HEK293 (cell line): ENCODE measurements around the gene TPSG1.

Experiments
- SALL2 ChIP-seq: fragments of 450-650 bp; formaldehyde crosslinking; IDR thresholded peaks from 2 replicates; pipeline ENCODE4 v1.5.0; 2017; ENCODE audit warnings: missing biosample characterization, mild to moderate bottlenecking, missing genetic modification characterization, borderline replicate concordance
- TF ChIP-seq, protein P1 (sequence below): fragments of 450-650 bp; formaldehyde crosslinking; IDR thresholded peaks from 2 replicates; pipeline ENCODE4 v1.5.1; 2016; ENCODE audit warnings: missing biosample characterization, missing genetic modification characterization
- TF ChIP-seq, protein P2 (sequence below): sonication (generic); formaldehyde crosslinking; IDR thresholded peaks from 2 replicates; pipeline ENCODE4 v1.8.1; 2022; ENCODE audit warnings: mild to moderate bottlenecking, moderate library complexity, missing genetic modification reagents
- TF ChIP-seq, protein P3 (sequence below): fragments of 450-650 bp; formaldehyde crosslinking; IDR thresholded peaks from 2 replicates; pipeline ENCODE4 v1.5.1; 2016; ENCODE audit warnings: missing biosample characterization, missing genetic modification characterization
- TF ChIP-seq, protein P4 (sequence below): fragments of 450-650 bp; formaldehyde crosslinking; optimal IDR thresholded peaks from 2 replicates; pipeline ENCODE3; 2016; ENCODE audit warnings: missing biosample characterization, mild to moderate bottlenecking, missing genetic modification characterization

DNA sequence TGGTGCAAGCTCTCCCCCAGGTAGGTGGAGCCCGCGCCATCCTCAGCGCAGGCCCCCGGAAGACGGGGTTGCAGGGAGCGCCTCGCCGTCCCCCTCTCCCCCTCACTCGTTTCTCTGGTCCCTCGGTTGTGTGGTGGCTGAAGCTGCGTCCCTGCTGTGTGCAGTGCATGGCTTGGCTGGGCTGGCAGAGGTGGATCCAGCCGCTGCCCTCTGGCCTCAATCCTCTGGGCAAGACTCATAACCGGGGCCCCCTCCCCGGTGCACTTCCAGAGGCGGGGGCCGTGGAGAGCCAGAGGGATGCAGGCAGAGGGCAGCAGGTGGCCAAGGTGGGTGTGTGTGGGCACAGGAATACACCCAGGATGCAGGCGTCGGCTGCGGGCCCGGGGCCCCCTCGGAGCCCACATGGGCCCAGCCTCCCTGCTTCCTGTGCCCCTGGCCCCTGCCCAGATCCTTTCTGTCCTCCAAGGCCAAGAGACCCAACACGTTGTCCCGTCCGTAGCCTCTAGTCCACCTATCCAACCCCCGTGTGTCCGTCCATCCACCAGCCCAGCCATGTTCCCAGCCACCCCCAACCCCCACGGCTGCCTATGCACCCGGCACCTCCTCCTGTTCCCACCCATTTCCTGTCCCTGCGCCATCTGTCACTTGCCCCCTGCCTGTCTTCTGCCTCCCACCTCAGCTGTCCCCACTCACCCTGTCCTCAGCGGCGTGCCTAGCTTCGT is 9.3 kb downstream of the TPSG1 start:
- TF ChIP-seq, protein P1, sequence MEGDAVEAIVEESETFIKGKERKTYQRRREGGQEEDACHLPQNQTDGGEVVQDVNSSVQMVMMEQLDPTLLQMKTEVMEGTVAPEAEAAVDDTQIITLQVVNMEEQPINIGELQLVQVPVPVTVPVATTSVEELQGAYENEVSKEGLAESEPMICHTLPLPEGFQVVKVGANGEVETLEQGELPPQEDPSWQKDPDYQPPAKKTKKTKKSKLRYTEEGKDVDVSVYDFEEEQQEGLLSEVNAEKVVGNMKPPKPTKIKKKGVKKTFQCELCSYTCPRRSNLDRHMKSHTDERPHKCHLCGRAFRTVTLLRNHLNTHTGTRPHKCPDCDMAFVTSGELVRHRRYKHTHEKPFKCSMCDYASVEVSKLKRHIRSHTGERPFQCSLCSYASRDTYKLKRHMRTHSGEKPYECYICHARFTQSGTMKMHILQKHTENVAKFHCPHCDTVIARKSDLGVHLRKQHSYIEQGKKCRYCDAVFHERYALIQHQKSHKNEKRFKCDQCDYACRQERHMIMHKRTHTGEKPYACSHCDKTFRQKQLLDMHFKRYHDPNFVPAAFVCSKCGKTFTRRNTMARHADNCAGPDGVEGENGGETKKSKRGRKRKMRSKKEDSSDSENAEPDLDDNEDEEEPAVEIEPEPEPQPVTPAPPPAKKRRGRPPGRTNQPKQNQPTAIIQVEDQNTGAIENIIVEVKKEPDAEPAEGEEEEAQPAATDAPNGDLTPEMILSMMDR: no peak
- TF ChIP-seq, protein P2, sequence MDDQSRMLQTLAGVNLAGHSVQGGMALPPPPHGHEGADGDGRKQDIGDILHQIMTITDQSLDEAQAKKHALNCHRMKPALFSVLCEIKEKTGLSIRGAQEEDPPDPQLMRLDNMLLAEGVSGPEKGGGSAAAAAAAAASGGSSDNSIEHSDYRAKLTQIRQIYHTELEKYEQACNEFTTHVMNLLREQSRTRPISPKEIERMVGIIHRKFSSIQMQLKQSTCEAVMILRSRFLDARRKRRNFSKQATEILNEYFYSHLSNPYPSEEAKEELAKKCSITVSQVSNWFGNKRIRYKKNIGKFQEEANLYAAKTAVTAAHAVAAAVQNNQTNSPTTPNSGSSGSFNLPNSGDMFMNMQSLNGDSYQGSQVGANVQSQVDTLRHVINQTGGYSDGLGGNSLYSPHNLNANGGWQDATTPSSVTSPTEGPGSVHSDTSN (CRISPR knock-in tag): no peak
- TF ChIP-seq, protein P3, sequence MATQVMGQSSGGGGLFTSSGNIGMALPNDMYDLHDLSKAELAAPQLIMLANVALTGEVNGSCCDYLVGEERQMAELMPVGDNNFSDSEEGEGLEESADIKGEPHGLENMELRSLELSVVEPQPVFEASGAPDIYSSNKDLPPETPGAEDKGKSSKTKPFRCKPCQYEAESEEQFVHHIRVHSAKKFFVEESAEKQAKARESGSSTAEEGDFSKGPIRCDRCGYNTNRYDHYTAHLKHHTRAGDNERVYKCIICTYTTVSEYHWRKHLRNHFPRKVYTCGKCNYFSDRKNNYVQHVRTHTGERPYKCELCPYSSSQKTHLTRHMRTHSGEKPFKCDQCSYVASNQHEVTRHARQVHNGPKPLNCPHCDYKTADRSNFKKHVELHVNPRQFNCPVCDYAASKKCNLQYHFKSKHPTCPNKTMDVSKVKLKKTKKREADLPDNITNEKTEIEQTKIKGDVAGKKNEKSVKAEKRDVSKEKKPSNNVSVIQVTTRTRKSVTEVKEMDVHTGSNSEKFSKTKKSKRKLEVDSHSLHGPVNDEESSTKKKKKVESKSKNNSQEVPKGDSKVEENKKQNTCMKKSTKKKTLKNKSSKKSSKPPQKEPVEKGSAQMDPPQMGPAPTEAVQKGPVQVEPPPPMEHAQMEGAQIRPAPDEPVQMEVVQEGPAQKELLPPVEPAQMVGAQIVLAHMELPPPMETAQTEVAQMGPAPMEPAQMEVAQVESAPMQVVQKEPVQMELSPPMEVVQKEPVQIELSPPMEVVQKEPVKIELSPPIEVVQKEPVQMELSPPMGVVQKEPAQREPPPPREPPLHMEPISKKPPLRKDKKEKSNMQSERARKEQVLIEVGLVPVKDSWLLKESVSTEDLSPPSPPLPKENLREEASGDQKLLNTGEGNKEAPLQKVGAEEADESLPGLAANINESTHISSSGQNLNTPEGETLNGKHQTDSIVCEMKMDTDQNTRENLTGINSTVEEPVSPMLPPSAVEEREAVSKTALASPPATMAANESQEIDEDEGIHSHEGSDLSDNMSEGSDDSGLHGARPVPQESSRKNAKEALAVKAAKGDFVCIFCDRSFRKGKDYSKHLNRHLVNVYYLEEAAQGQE (tag by site-specific recombination): no peak
- TF ChIP-seq, protein P4, sequence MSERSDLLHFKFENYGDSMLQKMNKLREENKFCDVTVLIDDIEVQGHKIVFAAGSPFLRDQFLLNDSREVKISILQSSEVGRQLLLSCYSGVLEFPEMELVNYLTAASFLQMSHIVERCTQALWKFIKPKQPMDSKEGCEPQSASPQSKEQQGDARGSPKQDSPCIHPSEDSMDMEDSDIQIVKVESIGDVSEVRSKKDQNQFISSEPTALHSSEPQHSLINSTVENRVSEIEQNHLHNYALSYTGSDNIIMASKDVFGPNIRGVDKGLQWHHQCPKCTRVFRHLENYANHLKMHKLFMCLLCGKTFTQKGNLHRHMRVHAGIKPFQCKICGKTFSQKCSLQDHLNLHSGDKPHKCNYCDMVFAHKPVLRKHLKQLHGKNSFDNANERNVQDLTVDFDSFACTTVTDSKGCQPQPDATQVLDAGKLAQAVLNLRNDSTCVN: no peak
- no peak for TF ChIP-seq SALL2 (tag by site-specific recombination)
